Thymus (tissue), 11 donors: ENCODE data around the gene PPP3CB. TPM values are rescaled to one million over a fixed set of nuclear protein-coding genes. Genes with fewer than 3 reads are reported as not detected.

Experiments
- DNase-seq, 9 donors: peaks; one replicate each; pipeline ENCODE4 v3.0.0-alpha.2; 2013; ENCODE audit warnings: low spot score in 9 of 9, low read depth in 6 of 9, missing footprints in 1 of 9
- H3K27ac ChIP-seq, 2 donors: one replicate each; pipeline ENCODE4 v1.5.1; 2013; ENCODE audit warnings: control low read depth in 1 of 2, low read depth in 1 of 2, low read length in 1 of 2, mild to moderate bottlenecking in 1 of 2, moderate library complexity in 1 of 2
- H3K27me3 ChIP-seq, 2 donors: one replicate each; pipeline ENCODE4 v1.5.1; 2013; ENCODE audit warnings: low read length in 1 of 2; ENCODE audit not compliant: control insufficient read depth in 2 of 2, insufficient read depth in 1 of 2
- H3K36me3 ChIP-seq, 2 donors: one replicate each; pipeline ENCODE4 v1.5.1; 2013; ENCODE audit warnings: low read length in 1 of 2, mild to moderate bottlenecking in 1 of 2, moderate library complexity in 1 of 2; ENCODE audit not compliant: control insufficient read depth in 2 of 2, insufficient read depth in 2 of 2
- H3K4me1 ChIP-seq, 2 donors: one replicate each; pipeline ENCODE4 v1.5.1; 2013; ENCODE audit warnings: low read length in 2 of 2; ENCODE audit not compliant: control insufficient read depth in 2 of 2, insufficient read depth in 2 of 2
- H3K4me3 ChIP-seq, 2 donors: one replicate each; pipeline ENCODE4 v1.5.1; 2013; ENCODE audit warnings: low read length in 2 of 2, control low read depth in 1 of 2, mild to moderate bottlenecking in 1 of 2
- H3K9me3 ChIP-seq, 2 donors: one replicate each; pipeline ENCODE4 v1.5.1; 2013; ENCODE audit warnings: low read length in 1 of 2, mild to moderate bottlenecking in 1 of 2; ENCODE audit not compliant: control insufficient read depth in 2 of 2, insufficient read depth in 1 of 2
- WGBS: extraction: QIAGEN DNeasy Blood & Tissue Kit; methylation state at CpG from one replicate; pipeline ENCODE4 v1.1.7; 2013; 5-methylcytosine and 5-hydroxymethylcytosine counted together
- polyA plus RNA-seq: library from polyadenylated mRNA; stranded (reverse); fragments of 200-250 nt; gene quantifications from one replicate; pipeline ENCODE4 v1.2.3, GENCODE V29; 2013
- total RNA-seq: library from RNA; stranded (reverse); fragments of 120-200 nt; gene quantifications from one replicate; pipeline ENCODE4 v1.2.4, GENCODE V29; 2013
- donor health status: healthy.

Gene PPP3CB
- total and polyA plus RNA-seq, 2 donors, result 14.7 to 49.4 TPM

GRCh38 chr10:73414230-73414945 is 81.4 kb downstream of the PPP3CB start:
- H3K4me1 ChIP-seq, result peaks cover 10 to 17% of the 10 kb centered on the region in 2 donors
- DNase-seq, result peak in 2 of 9 donors; percentile 11 to 18
- H3K9me3 ChIP-seq, result no peaks in the 10 kb centered on the region
- peak overlapping the region; percentile 87 to 97 for H3K4me3 ChIP-seq
- peaks cover 0 to 3% of the 10 kb centered on the region in 2 donors for H3K36me3 ChIP-seq
- H3K27me3 ChIP-seq, result no peaks in the 10 kb centered on the region
- 5% methylated on average over 17 of the region's 17 CpGs for WGBS
- peak overlapping the region; percentile 42 to 55 for H3K27ac ChIP-seq

GRCh38 chr10:73413528-73414229 is 82.1 kb downstream of the PPP3CB start, which contains the start of gene ANXA7:
ANXA7 (minus strand) TSS chr10:73414058; CDS start chr10:73400856, 13,202 bp downstream.
- no peaks in the 10 kb centered on the region for H3K27me3 ChIP-seq
- peak within 1 kb of the TSS; percentile 84 to 97 for H3K27ac ChIP-seq
- DNase-seq, result peak; percentile 59 to 94 (median 84)
- H3K4me3 ChIP-seq, result peak within 1 kb of the TSS; percentile 87 to 97
- WGBS, result under 1% methylated on average over 62 of the region's 62 CpGs
- H3K36me3 ChIP-seq, result peaks cover 0 to 3% of the 10 kb centered on the region in 2 donors
- H3K9me3 ChIP-seq, result no peaks in the 10 kb centered on the region
- peaks cover 10 to 17% of the 10 kb centered on the region in 2 donors for H3K4me1 ChIP-seq

GRCh38 chr10:73413108-73413527 is 82.7 kb downstream of the PPP3CB start:
- Histone ChIP-seq H3K4me3 (peak overlapping the region; percentile 87 to 97), H3K27me3 (no peaks in the 10 kb centered on the region), H3K4me1 (peaks cover 10 to 17% of the 10 kb centered on the region in 2 donors), H3K36me3 (peaks cover 0 to 3% of the 10 kb centered on the region in 2 donors), H3K27ac (peak overlapping the region; percentile 84 to 97), H3K9me3 (no peaks in the 10 kb centered on the region)
- peak in 3 of 9 donors; percentile 19 to 28 (median 27) for DNase-seq
- 1% methylated on average over 9 of the region's 9 CpGs for WGBS

- Histone ChIP-seq H3K4me3 (no peak overlapping the region), H3K27me3 (no peaks in the 10 kb centered on the region), H3K9me3 (no peaks in the 10 kb centered on the region), H3K4me1 (peaks cover 10 to 17% of the 10 kb centered on the region in 2 donors), H3K36me3 (peaks cover 0 to 6% of the 10 kb centered on the region in 2 donors), H3K27ac (no peak overlapping the region)
- no peak for DNase-seq
- whole genome bisulfite sequencing, result 98% methylated on average over 1 of the region's 1 CpG
Observed at GRCh38 chr10:73410897-73411296, 84.9 kb downstream of the PPP3CB start.

GRCh38 chr10:73408978-73409521 is 86.8 kb downstream of the PPP3CB start:
- no peak overlapping the region for H3K27ac ChIP-seq

GRCh38 chr10:73408061-73408460 is 87.8 kb downstream of the PPP3CB start:
- Histone ChIP-seq H3K9me3 (no peaks in the 10 kb centered on the region), H3K4me3 (no peak overlapping the region), H3K4me1 (peaks cover 4 to 6% of the 10 kb centered on the region in 2 donors), H3K27ac (no peak overlapping the region), H3K27me3 (no peaks in the 10 kb centered on the region), H3K36me3 (peaks cover 0 to 3% of the 10 kb centered on the region in 2 donors)
- no peak for DNase-seq
- 98% methylated on average over 5 of the region's 5 CpGs for WGBS

More at GRCh38 chr10:73408978-73409521, 86.8 kb downstream of the PPP3CB start:
- H3K4me1 ChIP-seq, result peaks cover 5 to 8% of the 10 kb centered on the region in 2 donors
- no peaks in the 10 kb centered on the region for H3K27me3 ChIP-seq
- H3K9me3 ChIP-seq, result no peaks in the 10 kb centered on the region
- no peak for DNase-seq
- no peak overlapping the region for H3K4me3 ChIP-seq
- WGBS, result 86% methylated on average over 4 of the region's 4 CpGs
- H3K36me3 ChIP-seq, result peaks cover 0 to 6% of the 10 kb centered on the region in 2 donors

- no peak for DNase-seq
- no peaks in the 10 kb centered on the region for H3K4me1 ChIP-seq
- WGBS, result 98% methylated on average over 1 of the region's 1 CpG
Observed at GRCh38 chr10:73407495-73407894, 88.3 kb downstream of the PPP3CB start.

GRCh38 chr10:73406846-73407245 is 89.0 kb downstream of the PPP3CB start:
- DNase-seq, result no peak
- 96% methylated on average over 5 of the region's 5 CpGs for WGBS
- no peaks in the 10 kb centered on the region for H3K4me1 ChIP-seq

More at GRCh38 chr10:73407495-73407894, 88.3 kb downstream of the PPP3CB start:
- no peaks in the 10 kb centered on the region for H3K9me3 ChIP-seq
- H3K4me3 ChIP-seq, result no peak overlapping the region
- H3K27ac ChIP-seq, result no peak overlapping the region
- H3K36me3 ChIP-seq, result peaks cover 0 to 3% of the 10 kb centered on the region in 2 donors
- no peaks in the 10 kb centered on the region for H3K27me3 ChIP-seq

GRCh38 chr10:73405556-73405955 is 90.3 kb downstream of the PPP3CB start:
- no peaks in the 10 kb centered on the region for H3K27me3 ChIP-seq
- peaks cover 0 to 3% of the 10 kb centered on the region in 2 donors for H3K36me3 ChIP-seq
- no peak overlapping the region for H3K27ac ChIP-seq
- 96% methylated on average over 3 of the region's 3 CpGs for WGBS
- H3K4me1 ChIP-seq, result no peaks in the 10 kb centered on the region
- H3K9me3 ChIP-seq, result no peaks in the 10 kb centered on the region
- no peak for DNase-seq
- H3K4me3 ChIP-seq, result no peak overlapping the region

More at GRCh38 chr10:73406846-73407245, 89.0 kb downstream of the PPP3CB start:
- Histone ChIP-seq H3K36me3 (peaks cover 0 to 3% of the 10 kb centered on the region in 2 donors), H3K9me3 (no peaks in the 10 kb centered on the region), H3K27me3 (no peaks in the 10 kb centered on the region), H3K4me3 (no peak overlapping the region), H3K27ac (no peak overlapping the region)
